ENCODE measurements around the gene PEA15.
A peak's percentile ranks its signal among the peaks of the same experiment; 100 is the strongest.

PEA15 gene

DNA sequence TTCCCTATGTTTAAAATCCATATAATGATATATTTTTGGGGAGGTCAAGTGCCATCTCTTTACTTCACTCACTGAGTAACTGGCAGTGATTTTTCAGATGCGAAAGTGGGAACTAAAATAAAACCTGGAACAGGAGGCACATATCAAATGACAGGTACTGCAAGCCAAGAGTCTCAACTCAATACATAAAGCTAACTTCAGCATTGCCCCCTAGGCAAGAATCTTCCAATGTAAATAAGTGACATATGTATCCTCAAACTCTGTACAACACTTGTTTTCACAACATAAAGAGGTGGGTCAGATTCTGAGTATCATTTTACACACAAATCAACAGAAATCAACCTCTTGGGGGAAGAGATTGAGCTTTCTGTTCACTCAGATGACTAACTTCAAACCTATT lies 39.0 kb downstream of the PEA15 start:
- no peak for FAIRE-seq

DNA sequence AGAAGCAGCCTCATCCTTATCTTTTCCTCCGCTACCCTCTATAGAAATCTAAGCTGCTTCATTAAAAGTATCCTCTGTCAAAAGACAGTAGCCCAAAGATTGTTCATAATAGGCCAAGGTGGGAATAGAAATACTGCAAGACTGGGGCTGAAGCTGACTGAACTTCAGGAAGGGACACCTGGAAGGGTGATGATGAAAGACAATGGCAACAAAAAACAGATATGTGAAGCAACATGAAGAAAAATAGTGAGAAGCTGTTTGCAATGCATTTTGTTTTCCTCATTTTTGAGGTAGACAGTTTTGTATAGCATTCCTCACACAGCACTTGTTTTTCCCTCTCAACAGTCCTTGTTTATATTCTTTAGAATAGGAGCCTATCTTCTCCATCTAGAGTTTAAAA lies 40.2 kb downstream of the PEA15 start:
- no peak for FAIRE-seq

DNA sequence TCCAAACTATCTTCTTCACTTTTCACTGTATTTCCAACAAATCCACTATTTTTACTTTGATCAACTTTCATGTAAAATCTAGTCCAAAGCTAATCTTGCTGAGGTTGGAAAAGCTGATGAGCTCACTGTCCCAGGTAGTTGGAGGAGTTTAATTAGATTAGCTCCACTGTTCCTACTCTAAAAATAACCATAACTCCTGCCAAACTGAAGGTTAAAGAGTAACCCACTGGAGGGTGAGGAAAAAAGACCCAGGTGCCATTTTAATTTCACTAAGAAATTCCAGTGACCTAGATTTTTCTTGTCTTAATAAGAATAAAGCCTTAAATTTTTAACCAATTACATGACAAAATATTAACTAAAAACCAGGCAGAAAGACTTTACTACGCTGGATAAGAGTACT lies 41.9 kb downstream of the PEA15 start:
- FAIRE-seq = no peak

DNA sequence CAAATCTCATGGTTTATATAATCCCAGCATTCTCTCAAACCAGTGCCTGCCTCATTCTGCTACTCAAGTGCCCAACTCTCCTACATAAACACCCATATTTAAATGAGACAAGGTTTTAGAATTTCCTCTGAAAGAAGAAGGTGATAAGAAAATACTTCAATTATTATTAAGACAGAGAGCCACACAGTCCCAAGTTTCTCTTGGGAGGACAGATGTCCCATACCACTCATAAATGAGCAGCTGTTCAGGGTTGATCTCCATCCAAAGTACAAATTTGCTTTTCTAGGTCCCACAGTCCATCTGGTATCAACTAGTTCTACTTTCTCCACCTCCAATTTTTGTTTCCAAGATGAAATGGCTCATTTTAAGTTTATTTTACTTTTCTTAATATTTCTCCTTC lies 45.8 kb downstream of the PEA15 start:
- FAIRE-seq = no peak

DNA sequence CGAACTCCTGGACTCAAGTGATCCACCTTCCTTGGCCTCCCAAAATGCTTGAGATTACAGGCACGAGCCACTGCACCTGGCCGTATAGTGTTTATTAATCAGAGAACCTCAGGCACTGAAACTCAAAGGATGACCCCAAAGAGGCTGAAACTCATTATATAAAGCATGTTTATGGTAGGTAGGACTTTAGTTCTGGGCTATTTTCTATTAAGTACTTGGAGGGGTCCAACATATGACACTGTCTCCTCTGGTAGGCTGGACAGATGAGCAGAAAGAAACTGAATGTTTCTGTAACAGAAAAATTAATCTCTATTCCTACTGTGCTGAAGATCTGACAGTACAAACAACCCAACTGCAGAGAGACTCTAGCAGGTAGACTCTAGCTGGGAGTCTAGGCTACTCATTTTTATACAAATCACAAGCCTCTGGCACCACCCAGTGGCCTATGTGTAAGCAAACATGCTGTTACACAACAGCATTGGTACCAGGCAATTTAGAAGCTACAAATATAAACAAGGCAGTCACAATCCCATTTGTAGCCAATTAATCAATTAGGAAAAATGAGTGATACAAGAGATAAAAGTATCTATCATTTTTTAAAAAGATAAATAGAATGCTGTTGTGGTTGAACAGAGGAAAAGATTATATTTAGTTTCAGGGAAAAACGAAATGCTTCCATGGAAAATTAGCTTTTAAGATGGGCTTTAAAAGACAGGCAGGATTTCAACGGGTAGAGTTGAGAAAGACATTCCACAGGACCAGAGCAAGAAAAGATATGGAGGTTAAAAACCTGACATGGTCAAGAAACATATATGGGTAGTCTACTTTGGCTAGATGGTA lies 46.7 kb downstream of the PEA15 start:
- peak; percentile 86 for FAIRE-seq

DNA sequence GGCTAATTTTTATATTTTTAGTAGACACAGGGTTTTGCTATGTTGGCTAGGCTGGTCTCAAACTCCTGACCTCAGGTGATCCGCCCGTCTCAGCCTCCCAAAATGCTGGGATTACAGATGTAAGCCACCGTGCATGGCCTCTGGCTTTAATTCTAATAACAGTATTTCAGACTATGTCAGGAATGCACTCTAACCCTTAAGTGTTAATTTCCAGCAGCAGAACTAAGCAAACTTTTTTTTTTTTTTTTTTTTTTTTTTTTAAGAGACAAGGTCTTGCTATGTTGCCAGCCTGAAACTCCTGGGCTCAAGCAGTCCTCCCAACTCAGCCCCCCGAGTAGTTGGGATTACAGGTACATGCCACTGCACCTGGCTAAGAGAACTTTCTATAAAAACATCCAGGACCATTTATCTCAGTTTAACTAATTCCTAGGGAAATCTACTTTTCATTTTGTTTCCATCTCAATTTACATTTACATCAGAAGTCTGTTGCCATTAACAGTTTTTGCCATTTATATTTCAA lies 50.7 kb downstream of the PEA15 start:
- FAIRE-seq = no peak

DNA sequence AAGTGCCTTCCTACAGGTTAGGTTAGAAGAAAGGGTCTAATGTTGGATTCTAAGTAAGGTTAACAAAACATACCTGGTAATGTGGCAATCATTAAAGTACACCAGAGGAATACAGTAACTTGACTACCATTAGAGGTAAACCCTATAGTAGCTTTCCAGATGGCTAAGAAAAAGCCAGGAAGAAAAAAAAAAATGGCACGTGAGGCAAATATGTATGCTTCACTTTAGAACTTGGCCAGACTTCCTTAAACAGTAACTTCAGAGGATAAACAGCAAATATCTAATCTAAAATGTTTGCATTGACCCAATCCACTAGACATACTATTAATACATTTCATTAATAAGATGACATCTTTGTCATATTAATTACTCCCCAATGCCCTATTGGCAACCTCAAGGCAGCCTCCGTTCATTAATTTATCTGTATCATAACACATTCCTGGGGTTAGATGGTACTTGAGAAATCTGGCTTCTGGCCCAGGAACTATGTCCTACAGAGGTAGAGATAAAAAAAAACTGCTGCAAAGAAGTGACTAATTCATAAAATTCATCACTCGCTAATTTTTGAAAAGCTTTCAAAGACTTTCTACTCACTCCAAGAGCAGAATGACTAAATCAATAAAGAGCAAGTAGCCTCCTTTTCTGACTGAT lies 51.3 kb downstream of the PEA15 start:
- FAIRE-seq = no peak

DNA sequence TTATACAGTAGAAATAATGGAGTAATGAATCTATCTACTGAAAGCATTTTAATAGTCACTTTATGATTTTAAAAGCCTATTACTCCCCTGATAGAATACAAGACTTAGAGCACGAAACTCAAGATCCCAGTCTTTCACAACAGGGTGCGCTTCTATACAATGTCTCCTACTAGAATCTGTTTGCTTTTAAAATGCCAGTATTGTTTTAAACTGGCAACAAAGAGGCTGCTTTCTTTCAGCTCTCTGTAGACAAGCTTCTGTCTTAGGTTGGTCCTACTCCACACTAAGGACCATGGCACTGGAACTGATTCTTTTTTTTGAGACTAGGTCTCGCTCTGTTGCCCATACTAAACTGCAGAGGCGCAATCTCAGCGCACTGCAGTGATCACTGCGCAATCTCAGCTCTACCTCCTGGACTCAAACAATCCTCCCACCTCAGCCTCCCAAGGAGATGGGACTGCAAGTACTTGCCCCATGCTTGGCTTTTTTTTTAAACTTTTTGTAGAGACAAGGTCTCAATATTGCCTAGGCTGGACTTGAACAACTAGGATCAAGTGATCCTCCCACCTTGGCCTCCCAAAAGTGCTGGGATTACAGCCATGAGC lies 52.3 kb downstream of the PEA15 start:
- no peak for FAIRE-seq

DNA sequence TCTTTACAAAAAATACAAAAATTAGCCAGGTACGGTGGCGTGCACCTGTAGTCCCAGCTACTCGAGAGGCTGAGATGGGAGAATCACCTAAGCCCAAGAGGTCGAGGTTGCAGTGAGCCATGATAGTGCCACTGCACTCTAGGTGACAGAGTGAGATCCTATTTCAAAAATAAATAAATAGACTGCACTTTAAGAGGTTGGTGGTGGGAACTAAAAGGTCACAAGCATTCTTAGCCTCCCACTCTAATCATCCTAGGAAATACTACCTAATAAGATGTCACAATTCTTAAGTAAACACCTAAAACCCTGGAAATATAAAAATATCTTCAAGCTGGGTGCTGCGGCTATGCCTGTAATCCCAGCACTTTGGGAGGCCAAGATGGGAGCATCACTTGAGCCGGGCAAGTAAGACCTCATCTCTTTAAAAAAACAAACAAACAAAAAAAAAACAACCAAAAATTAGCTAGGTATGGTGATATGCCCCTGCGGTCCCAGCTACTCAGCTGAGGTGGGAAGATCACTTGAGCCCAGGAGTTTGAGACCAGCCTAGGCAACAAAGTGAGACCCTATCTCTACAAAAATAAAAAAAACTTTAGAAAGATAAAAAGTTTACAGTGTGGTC lies 53.1 kb downstream of the PEA15 start:
- no peak for FAIRE-seq

DNA sequence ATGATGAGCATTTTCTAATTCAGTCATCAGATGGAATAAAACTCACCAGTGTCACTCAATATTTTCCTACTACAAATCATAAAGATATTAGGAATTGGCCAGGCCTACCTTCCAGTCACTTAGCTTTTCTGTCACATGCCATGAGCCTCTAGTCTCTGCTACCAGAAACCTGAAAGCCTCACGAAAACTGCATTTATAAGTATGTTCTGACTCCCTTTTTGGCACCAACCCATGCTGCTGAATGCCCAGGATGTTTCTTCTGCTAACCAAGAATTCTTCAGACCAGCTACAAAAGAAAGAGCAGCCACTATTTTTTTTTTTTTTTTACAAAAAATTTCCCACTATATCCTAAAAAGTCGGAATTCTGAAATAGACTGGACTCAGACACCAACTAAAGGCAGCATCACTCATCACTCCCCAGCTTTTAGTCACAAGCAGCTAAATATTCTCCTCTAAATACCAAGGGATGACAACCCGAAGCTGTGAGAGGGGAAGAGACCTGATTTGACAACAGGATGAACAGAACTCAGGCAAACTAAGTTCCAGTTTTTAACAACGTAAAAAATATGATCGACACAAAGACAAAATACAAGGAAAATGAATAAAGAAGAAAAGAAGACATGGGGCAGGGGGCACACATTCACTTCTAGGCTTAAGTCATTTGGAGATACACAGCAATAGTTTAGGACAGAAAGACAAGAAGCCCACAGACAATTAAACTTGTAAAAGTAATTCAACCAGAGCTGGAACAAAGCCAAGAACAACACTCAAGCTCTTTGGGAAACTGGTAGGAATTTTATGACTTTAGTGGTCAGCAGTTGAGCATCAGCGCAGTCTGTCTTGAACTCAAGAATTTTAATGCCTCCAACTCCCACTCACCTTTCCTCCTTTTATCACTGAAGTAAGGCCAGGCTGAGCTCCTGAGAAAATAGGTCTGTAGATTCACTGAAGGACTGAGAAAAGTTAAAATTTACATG lies 55.5 kb downstream of the PEA15 start:
- no peak for FAIRE-seq

DNA sequence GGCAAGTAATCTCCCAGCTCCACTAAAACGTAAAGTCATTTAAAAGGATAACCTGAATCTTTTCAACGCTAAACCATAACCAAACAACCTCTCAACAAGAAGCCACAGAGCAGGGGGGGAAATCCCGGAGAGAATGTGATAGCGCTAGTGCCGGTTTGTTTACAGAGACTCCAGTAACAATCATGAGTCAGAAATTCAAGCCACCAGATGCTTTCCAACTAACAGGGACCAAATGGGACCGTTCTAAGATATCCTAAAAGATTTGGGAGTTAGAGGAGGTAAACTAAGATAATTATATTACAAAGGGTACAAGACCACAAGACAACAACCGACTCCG lies 56.3 kb downstream of the PEA15 start:
- FAIRE-seq = no peak

DNA sequence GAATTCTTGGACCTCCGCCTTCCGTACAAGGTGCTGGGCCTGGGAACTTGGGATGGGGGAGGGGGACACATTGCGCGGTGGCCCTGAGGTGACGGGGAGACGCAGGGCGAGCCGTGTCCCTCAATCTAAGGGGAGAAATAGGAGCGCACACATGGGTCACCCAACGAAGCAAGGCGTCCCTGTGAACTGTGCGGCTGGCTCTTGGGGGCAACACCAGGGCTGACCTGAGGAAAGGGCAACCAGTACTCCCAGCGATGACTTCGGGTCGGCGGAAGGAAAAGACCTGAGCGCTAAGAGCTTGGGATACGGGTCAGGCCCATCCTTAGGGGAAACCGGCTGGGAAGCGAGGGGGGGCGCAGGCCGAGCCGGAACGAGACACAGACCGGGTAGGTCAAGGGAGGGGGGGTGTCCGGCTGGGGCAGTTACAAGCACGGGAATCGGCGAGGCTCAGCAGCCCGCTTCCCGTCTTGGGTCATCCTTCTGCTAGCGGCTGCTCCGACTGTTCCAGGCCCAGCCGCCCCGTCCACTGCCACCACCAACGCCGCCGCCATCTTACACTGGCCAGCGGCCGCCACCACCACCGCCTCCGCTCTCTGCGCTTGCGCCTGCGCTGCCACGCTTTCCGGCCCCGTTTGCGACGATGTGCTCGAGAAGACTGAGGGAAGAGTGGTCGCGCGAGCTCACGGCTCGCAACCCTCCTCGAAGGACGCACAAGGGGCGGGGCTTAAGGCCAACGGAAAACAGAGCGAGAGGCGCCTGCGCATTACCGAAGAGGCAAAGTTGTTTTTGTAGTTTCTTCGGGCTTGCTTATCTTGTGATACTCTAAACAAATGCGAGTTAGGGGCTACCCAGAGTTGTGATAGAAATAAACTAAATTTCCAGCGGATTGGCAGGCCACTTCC lies 57.0 kb downstream of the PEA15 start, which contains the start of gene DCAF8:
DCAF8 (minus strand) TSS at position 657 of the 902 bp plus-strand sequence. CDS start 18,541 bp downstream, outside the sequence.
- peak; percentile 72 for FAIRE-seq

DNA sequence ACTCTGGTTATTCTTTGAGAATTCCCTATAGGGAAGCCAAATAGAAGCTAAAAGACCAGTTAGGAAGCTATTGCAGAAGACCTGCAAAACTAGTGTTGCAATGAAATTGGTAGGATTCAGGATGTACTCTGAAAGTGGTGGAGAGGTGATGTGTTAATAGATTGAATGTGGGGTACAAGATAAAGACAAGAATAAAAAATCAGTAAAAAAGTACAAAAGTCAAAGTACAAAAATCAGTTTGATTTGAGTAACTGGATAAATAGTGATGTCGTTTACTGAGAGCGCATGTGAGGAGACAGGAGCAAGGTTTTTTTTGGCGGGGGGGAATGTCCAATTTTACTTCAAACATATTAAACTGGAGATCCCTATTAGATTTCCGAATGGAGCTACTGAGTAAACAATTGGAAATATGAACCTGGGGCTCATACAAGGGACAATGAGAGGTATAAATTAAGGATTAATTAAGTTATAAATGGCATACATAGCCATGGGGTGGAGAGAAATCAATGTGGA lies 59.7 kb downstream of the PEA15 start:
- no peak for FAIRE-seq
